ENCODE data around the gene ZNF469. TPM values are rescaled to one million over a fixed set of nuclear protein-coding genes. Genes with fewer than 3 reads are reported as not detected.

Gene ZNF469
- total and polyA plus RNA-seq, 2 of the 13 experiments (the other 11 are each of a cell fraction or from before 2014, with no cell fraction given): not detected

GRCh38 chr16:88348377-88349152 lies 34.2 kb upstream of the ZNF469 start:
- ChIA-PET POLR2A (no interaction called here), CTCF (ENCODE audit: low intra/inter-chr PET ratio, low total read pairs) (no interaction called here)
- intact Hi-C loops (cut with micrococcal nuclease; ENCODE audit: unreplicated experiment): no loop called here
- no peak for FAIRE-seq
- Histone ChIP-seq H3K9ac (ENCODE audit: insufficient read depth, low read depth, low read length) (no peak overlapping the region), H2AFZ (ENCODE audit: low read length) (no peak overlapping the region), H3K36me3 (replicated peaks in 1 of 2; ENCODE audit: control insufficient read depth in 1 of 2, insufficient read depth in 2 of 2, low read length in 2 of 2) (no peaks in the 10 kb centered on the region), H3K27me3 (ENCODE audit: control insufficient read depth in 1 of 2, insufficient read depth in 2 of 2, low read length in 2 of 2) (peaks cover 1 to 50% of the 10 kb centered on the region in 2 experiments), H3K4me3 (replicated peaks in 1 of 3; ENCODE audit: insufficient read depth in 1 of 3, low read depth in 2 of 3, low read length in 3 of 3) (no peak overlapping the region), H4K20me1 (ENCODE audit: insufficient read depth, low read length) (no peaks in the 10 kb centered on the region), H3K9me3 (ENCODE audit: low read length) (peaks cover under 1% of the 10 kb centered on the region; the same call in 1 of the 2 replicates), H3K79me2 (ENCODE audit: insufficient read depth, low read length) (no peaks in the 10 kb centered on the region), H3K4me1 (ENCODE audit: insufficient read depth, low read length) (no peaks in the 10 kb centered on the region), H3K27ac (ENCODE audit: extremely low read length, insufficient read depth, low read length) (no peak overlapping the region), H3K4me2 (ENCODE audit: low read depth, low read length) (no peak overlapping the region)
- ATAC-seq: peak; percentile 15
- no peak for DNase-seq (ENCODE audit: low spot score)
- WGBS (ENCODE audit: low lambda C conversion rate): 64% methylated on average over 12 of the region's 25 CpGs
- in situ Hi-C loops (cut with HindIII; ENCODE audit: extremely low pct_ligation_motif_present, low pct_unique_long_range_greater_than_20kb): no loop called here
- no peak for TF ChIP-seq ZNF709 (CRISPR knock-in tag; IDR thresholded peaks at IDR 0.05)
- 0 out of 2 replicates have a peak, but pooled peaks have one; percentile 1 for TF ChIP-seq ZNF225 (CRISPR knock-in tag; IDR thresholded peaks at IDR 0.05)
- no peak for TF ChIP-seq TBX3 (IDR thresholded peaks at IDR 0.05; ENCODE audit: borderline replicate concordance)
- TF ChIP-seq CTCF (CRISPR knock-in tag; IDR thresholded peaks at IDR 0.05): peak; percentile 24; the same call in 1 of the 2 replicates
- TF ChIP-seq ZNF142 (CRISPR knock-in tag; IDR thresholded peaks at IDR 0.05): no peak
- no TSS peak for BruUV-seq (replicated peaks)
